Cardiac fibroblast (primary cell): ENCODE data around the gene ARID3A.
"Not testable (repeated sequence)": the region's sequence is repeated elsewhere in the genome, so short reads cannot be mapped to it uniquely, and the experiment has no call there.

ENCODE experiments used
- DNase-seq, 2 donors: peaks; one replicate each; pipeline versions ENCODE4 v3.0.0 to v3.0.0-alpha.2; 2010; ENCODE audit warnings: low read depth in 2 of 2
- H3K4me3 ChIP-seq, 2 donors: replicated peaks in 1 of 2; 1 replicate in 1 of 2; 2 replicates in 1 of 2; pipeline ENCODE4 v1.5.1; 2011; ENCODE audit warnings: low read depth in 2 of 2, low read length in 2 of 2, mild to moderate bottlenecking in 2 of 2, moderate library complexity in 1 of 2
- TF ChIP-seq, protein P1 (sequence below): IDR thresholded peaks from one replicate; pipeline ENCODE4 v1.5.1; 2011; ENCODE audit warnings: low read depth, mild to moderate bottlenecking, low read length, inconsistent platforms

ARID3A gene

DNA sequence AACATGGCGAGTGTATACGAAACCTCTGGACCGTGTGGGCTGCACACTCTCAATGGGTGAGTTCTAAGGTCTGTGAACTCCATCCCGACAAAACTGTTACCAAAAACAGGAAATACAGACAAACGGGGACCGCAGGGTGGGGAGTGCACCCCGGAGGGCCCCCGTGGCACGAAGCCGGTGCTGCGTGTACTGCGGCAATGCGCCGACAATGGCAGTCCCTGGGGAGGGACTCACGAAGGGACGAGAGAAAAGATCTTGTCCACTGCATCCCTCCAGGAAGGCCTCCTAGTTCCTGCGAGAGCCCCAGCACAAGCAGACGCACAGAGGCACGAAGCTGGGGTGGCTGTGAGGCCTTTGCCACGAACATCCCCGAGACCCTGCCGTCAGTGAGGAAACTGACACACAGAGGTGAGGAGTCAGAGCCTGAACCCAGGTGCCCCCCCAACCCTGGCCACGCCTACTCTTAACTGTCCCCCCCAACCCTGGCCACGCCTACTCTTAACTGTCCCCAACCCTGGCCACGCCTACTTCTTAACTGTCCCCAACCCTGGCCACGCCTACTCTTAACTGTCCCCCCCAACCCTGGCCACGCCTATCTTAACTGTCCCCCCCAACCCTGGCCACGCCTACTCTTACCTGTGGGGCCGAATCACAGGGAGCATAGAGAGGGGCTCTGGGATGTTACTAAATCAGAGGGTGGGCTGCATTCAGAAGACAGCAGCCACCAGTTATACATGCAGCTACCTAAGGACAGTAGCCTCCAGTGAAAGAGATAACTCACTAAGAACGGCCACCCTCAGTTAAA, 37.1 kb upstream of the ARID3A start:
- DNase-seq, result no peak
- H3K4me3 ChIP-seq, result no peak overlapping the region

DNA sequence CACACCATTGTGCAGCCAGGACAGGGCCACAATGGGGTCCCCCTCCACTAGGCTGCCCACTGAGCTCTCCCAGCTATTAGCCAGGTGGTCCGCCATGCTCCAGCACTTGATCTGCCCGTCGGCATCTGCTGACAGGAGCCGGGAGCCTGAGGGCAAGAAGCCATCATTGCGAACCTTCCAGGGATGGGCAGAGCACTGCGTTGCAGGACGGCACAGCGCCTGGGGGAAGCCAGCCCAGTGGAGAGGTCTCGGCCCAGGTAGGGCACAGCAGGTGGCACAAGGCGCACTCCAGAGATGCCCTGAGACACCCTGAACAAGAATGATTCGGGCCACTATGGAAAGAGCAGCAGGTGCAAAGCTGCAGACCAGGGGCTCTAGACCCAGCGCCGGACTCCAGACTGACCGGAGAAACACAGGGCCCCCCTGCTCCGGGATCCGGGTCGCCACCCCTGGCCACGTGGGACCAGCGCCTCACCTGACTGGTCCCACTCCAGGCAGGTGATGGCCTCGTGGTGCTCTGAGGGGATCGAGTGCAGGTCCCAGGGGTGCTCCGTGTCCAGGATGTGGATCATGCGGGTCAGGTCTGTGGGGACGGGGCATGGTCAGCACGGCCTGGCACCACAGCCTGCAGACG, 36.1 kb upstream of the ARID3A start:
- no peak for DNase-seq
- TF ChIP-seq, protein P1, sequence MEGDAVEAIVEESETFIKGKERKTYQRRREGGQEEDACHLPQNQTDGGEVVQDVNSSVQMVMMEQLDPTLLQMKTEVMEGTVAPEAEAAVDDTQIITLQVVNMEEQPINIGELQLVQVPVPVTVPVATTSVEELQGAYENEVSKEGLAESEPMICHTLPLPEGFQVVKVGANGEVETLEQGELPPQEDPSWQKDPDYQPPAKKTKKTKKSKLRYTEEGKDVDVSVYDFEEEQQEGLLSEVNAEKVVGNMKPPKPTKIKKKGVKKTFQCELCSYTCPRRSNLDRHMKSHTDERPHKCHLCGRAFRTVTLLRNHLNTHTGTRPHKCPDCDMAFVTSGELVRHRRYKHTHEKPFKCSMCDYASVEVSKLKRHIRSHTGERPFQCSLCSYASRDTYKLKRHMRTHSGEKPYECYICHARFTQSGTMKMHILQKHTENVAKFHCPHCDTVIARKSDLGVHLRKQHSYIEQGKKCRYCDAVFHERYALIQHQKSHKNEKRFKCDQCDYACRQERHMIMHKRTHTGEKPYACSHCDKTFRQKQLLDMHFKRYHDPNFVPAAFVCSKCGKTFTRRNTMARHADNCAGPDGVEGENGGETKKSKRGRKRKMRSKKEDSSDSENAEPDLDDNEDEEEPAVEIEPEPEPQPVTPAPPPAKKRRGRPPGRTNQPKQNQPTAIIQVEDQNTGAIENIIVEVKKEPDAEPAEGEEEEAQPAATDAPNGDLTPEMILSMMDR, result no peak
- no peak overlapping the region for H3K4me3 ChIP-seq

More for the DNA sequence above, 37.1 kb upstream of the ARID3A start:
- TF ChIP-seq, protein P1, result no peak

GRCh38 chr19:890831-891230, 35.0 kb upstream of the ARID3A start:
- DNase-seq, result no peak
- no peak overlapping the region for H3K4me3 ChIP-seq
- TF ChIP-seq, protein P1, result no peak

DNA sequence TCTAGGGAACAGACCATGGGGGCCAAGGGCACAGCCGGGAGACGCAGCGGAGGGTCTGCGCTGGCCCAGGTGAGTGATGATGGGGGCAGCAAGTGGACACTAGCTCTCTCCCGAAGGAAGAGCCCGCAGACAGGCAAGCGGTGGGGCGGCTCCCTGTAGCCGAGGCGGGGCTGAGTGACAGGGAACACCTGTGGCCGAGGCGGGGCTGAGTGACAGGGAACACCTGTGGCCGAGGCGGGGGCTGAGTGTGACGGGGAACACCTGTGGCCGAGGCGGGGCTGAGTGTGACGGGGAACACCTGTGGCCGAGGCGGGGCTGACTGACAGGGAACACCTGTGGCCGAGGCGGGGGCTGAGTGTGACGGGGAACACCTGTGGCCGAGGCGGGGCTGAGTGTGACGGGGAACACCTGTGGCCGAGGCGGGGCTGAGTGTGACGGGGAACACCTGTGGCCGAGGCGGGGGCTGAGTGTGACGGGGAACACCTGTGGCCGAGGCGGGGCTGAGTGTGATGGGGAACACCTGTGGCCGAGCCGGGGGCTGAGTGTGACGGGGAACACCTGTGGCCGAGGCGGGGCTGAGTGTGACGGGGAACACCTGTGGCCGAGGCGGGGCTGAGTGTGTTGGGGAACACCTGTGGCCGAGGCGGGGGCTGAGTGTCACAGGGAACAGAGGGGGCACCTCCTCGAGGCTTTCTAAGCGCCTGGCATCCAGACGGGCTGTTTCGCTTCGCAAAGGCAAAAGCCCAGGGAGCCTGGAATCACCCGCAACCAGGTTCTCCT, 34.2 kb upstream of the ARID3A start:
- DNase-seq, result not testable (repeated sequence)
- H3K4me3 ChIP-seq, result peak overlapping the region; percentile 77 to 83

- no peak for DNase-seq
- peak overlapping the region; percentile 77 to 83 for H3K4me3 ChIP-seq
- TF ChIP-seq, protein P1, result no peak
Measured at GRCh38 chr19:892243-892893, 33.5 kb upstream of the ARID3A start.

DNA sequence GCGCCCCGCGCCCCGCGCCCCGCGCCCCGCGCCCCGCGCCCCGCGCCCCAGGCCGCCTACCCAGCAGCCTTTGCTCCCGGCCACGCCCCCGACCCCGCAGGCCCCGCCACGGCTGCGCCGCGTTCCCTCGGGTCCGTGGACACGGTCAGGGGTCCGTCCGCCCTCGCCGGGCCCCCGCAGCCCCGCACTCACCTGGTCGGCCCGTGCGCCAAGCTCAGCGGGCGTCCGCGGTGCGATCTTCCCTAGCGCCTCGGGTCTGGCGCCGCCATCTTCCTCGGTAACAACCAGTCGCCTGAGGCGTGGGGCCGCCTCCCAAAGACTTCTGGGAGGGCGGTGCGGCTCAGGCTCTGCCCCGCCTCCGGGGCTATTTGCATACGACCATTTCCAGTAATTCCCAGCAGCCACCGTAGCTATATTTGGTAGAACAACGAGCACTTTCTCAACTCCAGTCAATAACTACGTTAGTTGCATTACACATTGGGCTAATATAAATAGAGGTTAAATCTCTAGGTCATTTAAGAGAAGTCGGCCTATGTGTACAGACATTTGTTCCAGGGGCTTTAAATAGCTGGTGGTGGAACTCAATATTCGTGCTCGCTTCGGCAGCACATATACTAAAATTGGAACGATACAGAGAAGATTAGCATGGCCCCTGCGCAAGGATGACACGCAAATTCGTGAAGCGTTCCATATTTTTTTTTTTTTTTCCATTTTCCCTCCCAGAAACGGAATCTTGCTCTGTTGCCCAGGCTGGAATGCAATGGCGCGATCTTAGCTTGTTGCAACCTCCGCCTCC, 32.7 kb upstream of the ARID3A start, which contains the start of the genes MED16 and RNU6-9:
TSS of gene MED16 (minus strand) at position 294 of the 796 bp plus-strand sequence. CDS start 2,056 bp downstream, outside the sequence.
TSS of gene RNU6-9 (plus strand) at position 591 of the 796 bp plus-strand sequence.
- peak within 1 kb of the TSS; percentile 77 to 83 for H3K4me3 ChIP-seq
- peak; percentile 95 to 96 for DNase-seq
- TF ChIP-seq, protein P1, result no peak
